ENCODE measurements around the gene MRPL49.

DNA sequence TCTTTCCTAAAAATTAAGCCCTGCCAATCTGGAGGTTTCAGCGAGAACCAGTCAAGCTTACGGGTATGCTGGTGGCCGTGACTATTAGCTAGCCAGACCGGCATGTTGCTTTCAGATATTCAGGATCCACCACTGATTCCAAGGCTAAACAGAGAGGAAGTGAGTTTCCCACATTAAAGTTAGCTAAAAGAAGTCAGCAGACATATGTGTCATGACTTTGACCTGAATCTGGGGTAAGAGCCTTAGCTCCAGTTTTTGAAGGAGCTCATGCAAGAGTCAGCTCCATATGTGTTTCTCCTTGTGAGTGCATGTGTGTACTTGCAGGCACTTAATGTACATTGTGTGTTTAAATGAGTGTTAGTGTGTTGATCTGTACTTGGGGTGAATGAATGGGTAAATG is 36.7 kb upstream of the MRPL49 start:
- TF ChIP-seq SIN3A (IDR thresholded peaks at IDR 0.05; ENCODE audit: borderline replicate concordance, insufficient read depth, low read depth, low read length), result no peak
- TF ChIP-seq POLR2AphosphoS5 (IDR thresholded peaks at IDR 0.05; ENCODE audit: low read depth, low read length), result no peak
- TF ChIP-seq, protein P1, sequence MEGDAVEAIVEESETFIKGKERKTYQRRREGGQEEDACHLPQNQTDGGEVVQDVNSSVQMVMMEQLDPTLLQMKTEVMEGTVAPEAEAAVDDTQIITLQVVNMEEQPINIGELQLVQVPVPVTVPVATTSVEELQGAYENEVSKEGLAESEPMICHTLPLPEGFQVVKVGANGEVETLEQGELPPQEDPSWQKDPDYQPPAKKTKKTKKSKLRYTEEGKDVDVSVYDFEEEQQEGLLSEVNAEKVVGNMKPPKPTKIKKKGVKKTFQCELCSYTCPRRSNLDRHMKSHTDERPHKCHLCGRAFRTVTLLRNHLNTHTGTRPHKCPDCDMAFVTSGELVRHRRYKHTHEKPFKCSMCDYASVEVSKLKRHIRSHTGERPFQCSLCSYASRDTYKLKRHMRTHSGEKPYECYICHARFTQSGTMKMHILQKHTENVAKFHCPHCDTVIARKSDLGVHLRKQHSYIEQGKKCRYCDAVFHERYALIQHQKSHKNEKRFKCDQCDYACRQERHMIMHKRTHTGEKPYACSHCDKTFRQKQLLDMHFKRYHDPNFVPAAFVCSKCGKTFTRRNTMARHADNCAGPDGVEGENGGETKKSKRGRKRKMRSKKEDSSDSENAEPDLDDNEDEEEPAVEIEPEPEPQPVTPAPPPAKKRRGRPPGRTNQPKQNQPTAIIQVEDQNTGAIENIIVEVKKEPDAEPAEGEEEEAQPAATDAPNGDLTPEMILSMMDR (IDR thresholded peaks at IDR 0.05), result no peak
- no peak for TF ChIP-seq REST (IDR thresholded peaks at IDR 0.05; ENCODE audit: insufficient read depth in 1 of 2, low read depth in 2 of 2, low read length in 1 of 2)

Data from Panc1 (cell line).